Measurements from ENCODE around the gene GAL3ST1. TPM values are rescaled to one million over a fixed set of nuclear protein-coding genes. Genes with fewer than 3 reads are reported as not detected.
"Not testable (repeated sequence)": the region's sequence is repeated elsewhere in the genome, so short reads cannot be mapped to it uniquely, and the experiment has no call there.

Gene GAL3ST1
- total RNA-seq, 1 experiment from 2014 or later = not detected

DNA sequence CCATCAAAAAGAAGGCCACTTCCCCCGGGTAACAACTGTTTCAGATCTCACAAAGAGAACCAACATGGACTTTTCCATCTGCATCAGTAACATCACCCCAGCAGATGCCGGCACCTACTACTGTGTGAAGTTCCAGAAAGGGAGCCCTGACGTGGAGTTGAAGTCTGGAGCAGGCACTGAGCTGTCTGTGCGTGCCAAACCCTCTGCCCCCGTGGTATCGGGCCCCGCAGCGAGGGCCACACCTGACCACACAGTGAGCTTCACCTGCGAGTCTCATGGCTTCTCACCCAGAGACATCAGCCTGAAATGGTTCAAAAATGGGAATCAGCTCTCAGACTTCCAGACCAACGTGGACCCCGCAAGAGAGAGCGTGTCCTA, 31.7 kb downstream of the GAL3ST1 start:
- no peak for DNase-seq
- H3K27ac ChIP-seq = no peak overlapping the region
- H3K4me3 ChIP-seq = no peak overlapping the region
- no peaks in the 10 kb centered on the region for H3K4me1 ChIP-seq
- H3K27me3 ChIP-seq = no peaks in the 10 kb centered on the region
- H3K36me3 ChIP-seq = no peaks in the 10 kb centered on the region
- H3K9me3 ChIP-seq (replicated peaks) = no peaks in the 10 kb centered on the region

DNA sequence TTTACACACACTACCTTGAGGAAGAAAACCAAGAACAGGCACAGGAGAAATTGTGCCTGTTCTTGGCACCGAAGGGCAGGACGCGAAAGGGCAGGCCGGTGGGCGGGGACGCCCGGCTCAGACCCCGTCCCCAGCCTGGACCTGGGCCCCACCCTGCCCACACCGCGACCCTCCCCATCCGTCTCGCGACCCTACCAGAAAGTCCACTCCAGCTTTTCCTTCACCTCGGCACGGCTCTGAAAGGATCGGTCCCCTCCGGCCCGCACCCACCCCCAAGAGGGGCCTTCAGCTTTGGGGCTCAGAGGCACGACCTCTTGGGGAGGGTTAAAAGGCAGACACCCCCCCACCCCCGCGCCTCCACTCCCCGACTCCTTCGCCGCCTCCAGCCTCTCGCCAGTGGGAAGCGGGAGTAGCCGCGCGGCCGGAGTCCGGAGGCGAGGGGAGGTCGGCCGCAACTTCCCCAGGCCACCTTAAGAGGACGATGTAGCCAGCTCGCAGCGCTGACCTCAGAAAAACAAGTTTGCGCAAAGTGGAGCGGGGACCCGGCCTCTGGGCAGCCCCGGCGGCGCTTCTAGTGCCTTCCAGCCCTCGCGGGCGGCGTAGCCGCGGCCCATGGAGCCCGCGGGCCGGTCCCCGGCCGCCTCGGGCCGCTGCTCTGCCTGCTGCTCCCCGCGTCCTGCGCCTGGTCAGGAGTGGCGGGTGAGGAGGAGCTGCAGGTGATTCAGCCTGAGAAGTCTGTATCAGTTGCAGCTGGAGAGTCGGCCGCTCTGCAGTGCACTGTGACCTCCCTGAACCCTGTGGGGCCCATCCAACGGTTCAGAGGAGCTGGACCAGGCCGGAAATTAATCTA, 32.3 kb downstream of the GAL3ST1 start:
- Histone ChIP-seq H3K36me3 (no peaks in the 10 kb centered on the region), H3K9me3 (replicated peaks) (no peaks in the 10 kb centered on the region), H3K27ac (no peak overlapping the region), H3K4me3 (no peak overlapping the region), H3K4me1 (no peaks in the 10 kb centered on the region), H3K27me3 (no peaks in the 10 kb centered on the region)
- DNase-seq = no peak

DNA sequence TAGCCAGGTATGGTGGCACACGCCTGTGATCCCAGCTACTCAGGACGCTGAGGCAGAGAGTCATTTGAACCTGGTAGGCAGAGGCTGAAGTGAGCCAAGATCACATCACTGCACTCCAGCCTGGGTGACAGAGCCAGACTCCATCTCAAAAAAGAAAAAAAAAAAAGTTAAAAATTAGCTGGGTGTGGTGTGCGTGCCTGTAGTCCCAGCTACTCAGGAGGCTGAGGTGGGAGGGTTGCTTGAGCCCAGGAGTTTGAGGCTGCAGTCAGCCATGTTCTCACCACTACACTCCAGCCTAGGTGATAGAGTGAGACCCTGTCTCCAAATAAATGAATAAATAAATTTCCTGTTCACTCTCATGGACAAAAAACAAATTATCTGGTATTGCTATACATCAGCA, 33.0 kb downstream of the GAL3ST1 start:
- not testable (repeated sequence) for H3K36me3 ChIP-seq; H3K27me3 ChIP-seq; H3K4me3 ChIP-seq; H3K27ac ChIP-seq; DNase-seq; H3K4me1 ChIP-seq; H3K9me3 ChIP-seq (replicated peaks)

DNA sequence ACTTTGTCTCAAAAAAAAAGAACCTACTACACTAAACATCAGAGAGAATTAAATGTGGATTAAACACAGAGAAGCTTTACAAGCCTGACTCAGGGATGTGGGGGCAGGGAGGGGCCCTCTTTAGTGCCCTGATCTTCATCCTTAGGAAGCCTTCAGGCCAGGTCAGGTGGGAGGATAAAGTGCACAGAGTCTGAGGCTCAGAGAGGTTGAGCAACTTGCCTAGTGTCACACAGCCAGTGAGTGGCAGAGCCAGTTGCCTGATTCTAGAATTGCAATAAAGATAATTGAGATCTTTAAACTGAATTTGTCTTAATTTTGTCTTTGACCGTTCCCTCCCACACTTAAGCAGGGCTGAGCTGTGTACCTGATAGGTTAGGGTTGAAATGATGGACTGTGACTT, 35.1 kb downstream of the GAL3ST1 start:
- Histone ChIP-seq H3K9me3 (replicated peaks) (no peaks in the 10 kb centered on the region), H3K27ac (no peak overlapping the region), H3K27me3 (no peaks in the 10 kb centered on the region), H3K36me3 (no peaks in the 10 kb centered on the region), H3K4me1 (no peaks in the 10 kb centered on the region), H3K4me3 (no peak overlapping the region)
- no peak for DNase-seq

DNA sequence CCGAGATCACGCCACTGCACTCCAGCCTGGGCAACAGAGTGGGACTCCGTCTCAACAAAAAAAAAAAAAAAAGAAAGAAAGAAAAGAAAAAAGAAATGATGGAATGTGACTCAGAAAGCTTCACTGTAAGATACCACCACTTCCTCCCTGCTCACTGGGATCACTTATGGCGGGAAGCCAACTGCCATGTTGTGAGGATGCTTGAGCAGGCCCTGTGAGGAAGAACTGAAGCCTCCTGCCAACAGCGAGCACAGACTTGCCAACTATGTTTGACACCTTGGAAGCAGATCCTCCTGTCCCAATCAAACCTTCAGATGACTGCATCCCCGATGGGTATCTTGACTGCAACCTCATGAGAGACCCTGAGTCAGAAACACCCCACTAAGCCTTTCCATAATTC, 36.2 kb downstream of the GAL3ST1 start:
- no peak overlapping the region for H3K4me3 ChIP-seq
- no peak for DNase-seq
- H3K9me3 ChIP-seq (replicated peaks) = no peaks in the 10 kb centered on the region

DNA sequence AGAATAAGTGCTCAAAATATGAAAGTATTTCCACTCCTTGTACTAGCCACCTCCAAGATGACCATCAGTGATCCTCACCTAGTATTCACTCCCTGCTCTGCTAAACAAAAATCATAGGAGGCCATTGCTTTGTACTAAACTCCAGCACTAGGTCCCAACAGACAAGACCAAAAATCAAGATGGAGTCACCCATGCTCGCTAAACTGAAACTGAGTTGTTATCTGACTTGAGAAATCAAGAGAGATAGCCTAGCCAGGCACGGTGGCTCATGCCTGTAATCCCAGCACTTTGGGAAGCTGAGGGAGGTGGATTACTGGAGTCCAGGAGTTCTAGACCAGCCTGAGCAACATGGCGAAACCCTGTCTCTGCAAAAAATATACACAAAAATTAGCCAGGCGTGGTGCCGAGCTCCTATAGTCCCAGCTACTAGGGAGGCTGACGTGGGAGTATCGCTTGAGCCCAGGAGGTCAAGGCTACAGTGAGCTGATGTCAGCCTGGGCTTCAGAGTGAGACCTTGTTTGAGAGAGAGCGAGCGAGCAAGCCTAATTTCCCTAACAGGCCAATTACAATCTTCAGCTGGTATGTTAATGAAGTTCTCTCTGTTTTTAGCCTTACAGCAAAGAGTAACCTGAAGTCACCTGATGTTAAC, 37.3 kb downstream of the GAL3ST1 start:
- Histone ChIP-seq H3K27ac (no peak overlapping the region), H3K27me3 (no peaks in the 10 kb centered on the region), H3K9me3 (replicated peaks) (no peaks in the 10 kb centered on the region), H3K4me1 (no peaks in the 10 kb centered on the region), H3K36me3 (no peaks in the 10 kb centered on the region), H3K4me3 (no peak overlapping the region)
- no peak for DNase-seq

More for the DNA sequence above, 36.2 kb downstream of the GAL3ST1 start:
- Histone ChIP-seq H3K27me3 (no peaks in the 10 kb centered on the region), H3K27ac (no peak overlapping the region), H3K4me1 (no peaks in the 10 kb centered on the region), H3K36me3 (no peaks in the 10 kb centered on the region)

DNA sequence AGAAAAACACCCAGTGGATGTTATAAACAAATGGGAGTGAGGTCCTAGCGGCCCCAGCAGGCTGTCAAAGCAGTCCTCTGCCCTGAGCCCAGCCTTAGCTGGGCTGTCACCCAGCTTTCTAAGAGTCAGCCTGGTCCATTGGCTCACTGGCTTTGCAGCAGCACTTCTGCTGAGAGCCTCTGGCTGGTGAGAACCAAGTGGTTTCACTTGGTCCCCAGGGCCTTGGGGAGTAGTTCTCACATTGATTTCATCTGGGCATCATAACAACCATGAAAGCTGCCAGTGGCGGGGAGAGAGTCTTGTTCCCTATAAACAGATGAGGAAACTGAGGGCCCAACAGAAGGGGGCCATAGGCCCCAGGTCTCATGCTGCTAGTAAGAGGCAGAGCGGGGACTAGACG, 39.3 kb downstream of the GAL3ST1 start:
- H3K36me3 ChIP-seq = no peaks in the 10 kb centered on the region
- H3K4me3 ChIP-seq = no peak overlapping the region
- no peak for DNase-seq

DNA sequence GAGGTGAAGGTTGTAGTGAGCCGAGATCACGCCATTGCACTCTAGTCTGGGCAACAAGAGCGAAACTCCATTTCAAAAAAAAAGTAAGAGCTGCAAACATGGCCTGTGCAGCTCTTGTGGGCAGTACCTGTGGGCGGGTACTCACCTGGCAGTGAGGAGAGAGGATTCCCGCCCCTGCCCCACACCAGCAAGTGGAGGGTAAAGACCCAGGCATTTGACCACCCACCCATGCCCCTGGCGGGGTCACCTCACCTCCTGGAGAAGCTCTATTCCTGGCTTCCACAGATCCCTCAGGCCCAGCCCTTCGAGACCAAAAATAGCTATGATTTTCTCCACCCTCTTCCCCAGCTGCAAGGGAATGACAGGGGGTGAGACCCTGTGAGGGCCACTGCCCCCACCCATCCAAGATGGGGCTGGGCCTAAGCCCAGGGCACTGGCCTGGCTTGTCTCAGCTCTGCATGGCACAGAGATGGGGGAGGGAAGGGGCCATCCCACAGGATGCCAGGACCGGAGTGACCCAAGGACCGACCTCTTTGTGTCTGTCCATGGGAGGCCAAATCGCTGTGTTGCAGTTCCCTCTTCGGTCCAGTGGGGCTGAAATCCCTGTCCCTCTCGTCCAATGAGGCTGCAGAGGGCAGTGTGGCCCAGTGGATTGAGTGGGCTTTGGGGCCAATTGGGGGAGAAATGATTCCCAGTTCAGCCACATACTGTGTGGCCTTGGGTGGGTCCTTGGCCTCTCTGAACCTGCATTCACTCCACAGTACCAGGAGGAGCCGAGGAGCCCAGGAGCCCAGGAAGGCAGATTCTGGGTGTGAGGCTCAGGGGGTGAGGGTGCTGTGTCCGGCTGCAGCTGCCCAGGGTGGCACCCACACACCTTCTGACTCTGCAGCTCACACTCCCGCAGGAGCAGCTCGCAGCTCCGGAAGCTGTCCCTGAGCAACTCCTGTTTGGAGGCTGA, 42.5 kb downstream of the GAL3ST1 start:
- Histone ChIP-seq H3K36me3 (no peaks in the 10 kb centered on the region), H3K4me1 (no peaks in the 10 kb centered on the region), H3K27ac (no peak overlapping the region), H3K4me3 (no peak overlapping the region), H3K27me3 (no peaks in the 10 kb centered on the region), H3K9me3 (replicated peaks) (no peaks in the 10 kb centered on the region)
- no peak for DNase-seq

More for the DNA sequence above, 39.3 kb downstream of the GAL3ST1 start:
- no peaks in the 10 kb centered on the region for H3K9me3 ChIP-seq (replicated peaks)
- no peak overlapping the region for H3K27ac ChIP-seq
- H3K4me1 ChIP-seq = no peaks in the 10 kb centered on the region
- no peaks in the 10 kb centered on the region for H3K27me3 ChIP-seq

DNA sequence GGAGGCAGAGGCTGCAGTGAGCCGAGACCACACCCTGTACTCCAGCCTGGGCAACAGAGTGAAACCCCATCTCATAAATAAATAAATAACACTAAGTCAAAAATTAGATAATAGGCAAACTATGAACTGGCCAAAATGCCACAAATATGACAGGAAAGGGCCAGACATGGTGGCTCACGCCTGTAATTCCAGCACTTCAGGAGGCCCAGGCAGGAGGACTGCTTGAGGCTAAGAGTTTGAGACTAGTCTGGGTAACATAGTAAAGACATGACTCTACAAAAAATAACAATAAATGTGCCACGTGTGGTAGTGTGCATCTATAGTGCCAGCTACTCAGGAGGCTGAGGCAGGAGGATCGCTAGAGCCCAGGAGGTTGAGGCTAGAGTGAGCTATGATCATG, 47.8 kb downstream of the GAL3ST1 start:
- Histone ChIP-seq H3K4me1 (no peaks in the 10 kb centered on the region), H3K4me3 (no peak overlapping the region), H3K9me3 (replicated peaks) (no peaks in the 10 kb centered on the region), H3K27me3 (no peaks in the 10 kb centered on the region), H3K36me3 (no peaks in the 10 kb centered on the region), H3K27ac (no peak overlapping the region)
- no peak for DNase-seq

DNA sequence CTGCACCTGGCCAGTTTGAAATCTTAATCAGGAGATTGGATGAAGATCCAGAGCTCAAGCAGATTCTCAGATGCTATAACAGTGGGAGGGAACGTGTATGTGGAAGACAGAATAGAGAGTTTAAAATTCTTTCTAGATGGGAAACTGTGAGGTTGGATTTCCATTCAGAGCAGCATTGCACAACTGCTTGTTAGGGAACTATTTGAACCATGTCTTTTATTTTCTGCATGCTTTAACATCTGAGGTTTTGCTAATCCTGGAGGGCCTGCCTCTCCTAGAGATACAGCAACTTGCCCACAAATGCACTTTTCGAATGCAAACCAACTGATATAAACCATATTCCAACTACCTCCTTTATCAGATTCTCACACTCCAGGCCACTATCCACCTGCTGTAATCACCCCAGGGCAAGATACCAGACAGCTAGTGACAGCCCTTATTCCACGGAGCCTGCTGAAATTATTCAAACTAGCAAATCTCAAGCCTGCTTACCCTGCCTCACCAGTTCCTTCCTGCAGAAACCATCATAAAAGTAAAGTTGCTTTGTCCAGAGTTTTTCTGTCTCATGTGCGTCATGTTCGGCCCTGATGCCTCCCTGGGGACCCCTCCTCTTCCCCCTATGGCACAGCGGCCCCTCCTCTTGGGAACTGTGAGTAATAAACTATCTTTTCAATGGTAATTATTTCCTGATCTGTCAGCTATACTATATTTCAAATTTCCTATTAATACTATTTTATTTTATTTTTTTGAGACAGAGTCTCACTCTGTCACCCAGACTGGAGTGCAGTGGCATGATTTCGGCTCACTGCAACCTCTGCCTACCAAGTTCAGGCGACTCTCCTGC, 50.6 kb downstream of the GAL3ST1 start:
- H3K4me1 ChIP-seq = no peaks in the 10 kb centered on the region
- no peak for DNase-seq
- no peaks in the 10 kb centered on the region for H3K36me3 ChIP-seq
- H3K27ac ChIP-seq = no peak overlapping the region
- no peak overlapping the region for H3K4me3 ChIP-seq
- H3K9me3 ChIP-seq (replicated peaks) = no peaks in the 10 kb centered on the region
- H3K27me3 ChIP-seq = no peaks in the 10 kb centered on the region

DNA sequence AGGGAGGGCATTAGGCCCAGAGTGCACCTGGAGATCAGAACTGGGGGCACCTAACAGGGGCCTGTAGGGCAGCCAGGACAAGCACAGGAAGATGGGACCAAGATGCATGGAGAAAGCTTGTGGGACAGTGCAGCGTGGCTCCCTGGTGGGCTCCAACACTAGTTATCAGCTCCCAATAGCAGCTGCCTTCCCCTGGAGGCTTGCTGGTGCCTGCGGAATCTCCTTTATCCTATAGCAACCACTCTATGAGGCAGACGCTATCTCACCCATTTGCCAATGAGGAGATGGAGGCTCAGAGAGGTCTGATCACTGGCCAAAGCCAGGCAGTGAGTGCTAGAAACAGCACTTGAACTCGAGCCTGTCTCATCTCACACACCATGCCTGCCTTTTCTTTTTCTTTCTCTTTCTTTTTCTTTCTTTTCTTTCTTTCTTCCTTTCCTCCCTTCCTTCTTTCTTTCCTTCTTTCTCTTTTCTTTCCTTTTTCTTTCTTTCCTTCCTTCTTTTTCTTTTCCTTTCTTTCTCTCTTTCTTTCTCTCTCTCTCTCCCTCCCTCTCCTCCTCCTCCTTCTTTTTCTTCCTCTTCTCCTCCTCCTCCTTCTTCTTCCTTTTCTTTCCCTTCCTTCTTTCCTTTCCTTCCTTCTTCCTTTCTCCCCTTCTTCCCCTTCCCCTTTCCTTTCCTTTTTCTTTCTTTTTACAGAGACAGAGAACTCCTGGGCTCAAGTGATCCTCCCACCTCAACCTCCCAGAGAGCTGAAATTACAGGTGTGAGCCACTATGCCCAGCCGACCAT, 52.9 kb downstream of the GAL3ST1 start:
- no peaks in the 10 kb centered on the region for H3K36me3 ChIP-seq
- no peak for DNase-seq
- no peak overlapping the region for H3K4me3 ChIP-seq
- no peaks in the 10 kb centered on the region for H3K9me3 ChIP-seq (replicated peaks)
- no peak overlapping the region for H3K27ac ChIP-seq
- H3K4me1 ChIP-seq = no peaks in the 10 kb centered on the region
- H3K27me3 ChIP-seq = no peaks in the 10 kb centered on the region

DNA sequence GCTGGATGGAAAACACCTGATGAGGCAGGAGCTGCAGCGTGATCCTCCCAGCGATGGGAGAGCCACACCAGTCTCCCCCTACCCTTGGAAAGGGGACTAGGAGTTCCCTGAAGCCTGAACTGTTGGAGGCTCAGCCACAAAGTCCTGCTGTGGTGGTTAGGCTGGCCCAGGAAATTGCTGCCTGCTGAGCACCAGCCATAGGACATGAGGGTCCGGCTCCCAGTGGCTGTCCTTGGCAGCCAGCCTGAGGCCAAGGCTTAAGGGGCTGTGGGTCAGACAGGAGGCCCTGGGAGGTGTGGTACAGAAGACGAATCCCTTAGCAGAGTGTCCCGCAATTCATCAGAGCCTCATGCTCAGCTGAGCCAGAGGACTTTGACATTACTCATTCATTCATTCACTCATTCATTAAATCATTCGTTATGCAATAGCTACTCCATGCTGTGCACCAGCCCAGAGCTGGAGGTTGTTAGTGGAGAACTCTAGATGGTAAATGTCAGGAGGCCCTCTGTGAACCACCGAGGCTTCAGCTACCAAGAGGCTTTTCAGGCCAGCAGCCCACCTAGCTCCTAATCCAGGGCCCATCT, 54.5 kb downstream of the GAL3ST1 start:
- Histone ChIP-seq H3K27me3 (no peaks in the 10 kb centered on the region), H3K4me3 (no peak overlapping the region), H3K36me3 (no peaks in the 10 kb centered on the region), H3K4me1 (no peaks in the 10 kb centered on the region), H3K27ac (no peak overlapping the region), H3K9me3 (replicated peaks) (no peaks in the 10 kb centered on the region)
- no peak for DNase-seq

DNA sequence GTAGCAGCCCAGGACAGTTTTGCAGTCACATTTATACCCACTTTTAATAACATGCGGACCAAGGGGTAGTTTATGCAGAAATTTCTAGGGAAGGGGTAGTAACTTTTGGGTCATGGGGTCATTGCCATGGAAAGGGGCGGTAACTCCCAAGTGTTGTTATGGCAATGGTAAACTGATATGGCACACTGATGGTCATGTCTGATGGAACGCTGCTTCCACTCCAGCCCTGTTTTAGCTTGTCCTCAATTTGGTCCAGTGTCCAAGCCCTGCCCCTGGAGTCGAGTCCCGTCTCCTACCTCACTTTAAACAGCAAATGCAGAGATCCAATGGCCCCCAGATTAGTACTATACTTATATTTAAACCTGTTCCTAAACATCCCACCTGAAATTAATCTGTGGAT, 57.7 kb downstream of the GAL3ST1 start:
- Histone ChIP-seq H3K4me3 (no peak overlapping the region), H3K4me1 (no peaks in the 10 kb centered on the region), H3K27me3 (no peaks in the 10 kb centered on the region), H3K36me3 (no peaks in the 10 kb centered on the region), H3K27ac (no peak overlapping the region), H3K9me3 (replicated peaks) (no peaks in the 10 kb centered on the region)
- no peak for DNase-seq

Data from SJCRH30 (cell line).